H1 (cell line): ENCODE measurements around the gene SYPL1. TPM values are rescaled to one million over a fixed set of nuclear protein-coding genes. Genes with fewer than 3 reads are reported as not detected.

Experiments
- CTCF ChIA-PET: fragments of 300-600 bp; sonication (Branson Sonifier 250); formaldehyde crosslinking; loops from one replicate; lab custom pipeline; 2021; ENCODE audit not compliant: partially characterized antibody; lab: Charles Lee
- POLR2A ChIA-PET: fragments of 300-600 bp; sonication (Branson Sonifier 250); formaldehyde crosslinking; loops from one replicate; lab custom pipeline; 2021; ENCODE audit warnings: inconsistent platforms; ENCODE audit not compliant: partially characterized antibody; lab: Charles Lee
- DNase-seq, 2 experiments: peaks; one replicate each; pipeline versions ENCODE4 v3.0.0 to v3.0.0-alpha.2; 2010 to 2022; ENCODE audit warnings: low spot score in 2 of 2, low read depth in 1 of 2, mixed read lengths in 1 of 2
- FAIRE-seq: peaks from 2 replicates; lab custom pipeline; 2011; peaks lifted over from hg19 to GRCh38; lab: Jason Lieb, UNC
- H2AFZ ChIP-seq: 2 replicates; pipeline ENCODE4 v1.8.1; 2012; ENCODE audit warnings: low read length, inconsistent platforms
- H2AK5ac ChIP-seq: 2 replicates; pipeline ENCODE4 v1.6.1; 2013; ENCODE audit warnings: low read depth, low read length
- H2BK120ac ChIP-seq: replicated peaks from 2 replicates; pipeline ENCODE3; 2013; ENCODE audit warnings: low read depth, low read length, inconsistent platforms
- H2BK12ac ChIP-seq: 2 replicates; pipeline ENCODE4 v1.6.1; 2013; ENCODE audit warnings: low read depth, low read length
- H2BK15ac ChIP-seq: 2 replicates; pipeline ENCODE4 v1.6.1; 2013; ENCODE audit warnings: low read length
- H2BK20ac ChIP-seq: 2 replicates; pipeline ENCODE4 v1.6.1; 2013; ENCODE audit warnings: low read length
- H2BK5ac ChIP-seq: 2 replicates; pipeline ENCODE4 v1.6.1; 2013; ENCODE audit warnings: low read depth, low read length
- H3K14ac ChIP-seq: 2 replicates; pipeline ENCODE4 v1.6.1; 2013; ENCODE audit warnings: inconsistent platforms; ENCODE audit not compliant: insufficient read length
- H3K18ac ChIP-seq: 2 replicates; pipeline ENCODE4 v1.6.1; 2013; ENCODE audit warnings: low read length; ENCODE audit errors: extremely low read depth
- H3K23ac ChIP-seq: 2 replicates; pipeline ENCODE4 v1.6.1; 2013; ENCODE audit warnings: inconsistent platforms; ENCODE audit not compliant: insufficient read length
- H3K23me2 ChIP-seq: 2 replicates; pipeline ENCODE4 v1.6.1; 2013; ENCODE audit warnings: low read depth, low read length
- H3K27ac ChIP-seq: 2 replicates; pipeline ENCODE4 v1.6.1; 2011; ENCODE audit warnings: low read depth, low read length, inconsistent platforms
- H3K27me3 ChIP-seq, 4 experiments: replicated peaks in 1 of 4; 1 replicate in 1 of 4; 2 replicates in 3 of 4; pipeline versions ENCODE4 v1.6.1 to v1.8.1; 2011 to 2013; ENCODE audit warnings: low read length in 3 of 4, mild to moderate bottlenecking in 3 of 4, inconsistent platforms in 2 of 4, mixed read lengths in 2 of 4, moderate library complexity in 1 of 4; ENCODE audit not compliant: control insufficient read depth in 3 of 4, insufficient read depth in 3 of 4; ENCODE audit errors: extremely low read depth in 1 of 4
- H3K36me3 ChIP-seq, 4 experiments: 2 replicates each; pipeline versions ENCODE4 v1.6.1 to v1.8.1; 2011 to 2013; ENCODE audit warnings: mild to moderate bottlenecking in 4 of 4, low read length in 3 of 4, moderate library complexity in 2 of 4, control low read depth in 1 of 4, inconsistent platforms in 1 of 4; ENCODE audit not compliant: insufficient read depth in 4 of 4, control insufficient read depth in 2 of 4
- H3K4ac ChIP-seq: replicated peaks from 2 replicates; pipeline ENCODE3; 2013; ENCODE audit warnings: low read length, low read depth, mixed read lengths, inconsistent platforms; ENCODE audit not compliant: insufficient read length
- H3K4me1 ChIP-seq, 4 experiments: replicated peaks in 1 of 4; 1 replicate in 1 of 4; 2 replicates in 3 of 4; pipeline versions ENCODE4 v1.6.1 to v1.8.1; 2011 to 2013; ENCODE audit warnings: low read length in 3 of 4, inconsistent platforms in 2 of 4, mixed read lengths in 1 of 4; ENCODE audit not compliant: insufficient read depth in 4 of 4, control insufficient read depth in 3 of 4
- H3K4me2 ChIP-seq, 2 experiments: 2 replicates each; pipeline versions ENCODE4 v1.6.1 to v1.8.1; 2011 to 2013; ENCODE audit warnings: low read depth in 2 of 2, low read length in 2 of 2, control low read depth in 1 of 2, inconsistent platforms in 1 of 2, mild to moderate bottlenecking in 1 of 2; ENCODE audit not compliant: insufficient read depth in 1 of 2
- H3K4me3 ChIP-seq, 4 experiments: fragments of 200-600, 300-600 bp in 1 of 4; sonication (generic), shearing (Covaris generic), sonication (Bioruptor Twin) in 1 of 4; 2 replicates each; pipeline versions ENCODE4 v1.5.1 to v1.8.1; 2011 to 2016; ENCODE audit warnings: low read length in 4 of 4, low read depth in 3 of 4, control low read depth in 2 of 4, inconsistent platforms in 2 of 4, mild to moderate bottlenecking in 2 of 4, mixed read lengths in 1 of 4, moderate library complexity in 1 of 4; ENCODE audit not compliant: insufficient read depth in 2 of 4; ENCODE audit errors: extremely low read depth in 1 of 4
- H3K56ac ChIP-seq: replicated peaks from 2 replicates; pipeline ENCODE3; 2013; ENCODE audit warnings: low read depth, mild to moderate bottlenecking, mixed read lengths, low read length, inconsistent platforms; ENCODE audit not compliant: insufficient read length
- H3K79me1 ChIP-seq: 2 replicates; pipeline ENCODE4 v1.6.1; 2013; ENCODE audit warnings: low read depth, low read length, control low read depth
- H3K79me2 ChIP-seq, 2 experiments: 2 replicates each; pipeline versions ENCODE4 v1.6.1 to v1.8.1; 2012 to 2013; ENCODE audit warnings: low read length in 2 of 2, mild to moderate bottlenecking in 2 of 2, inconsistent platforms in 1 of 2; ENCODE audit not compliant: insufficient read depth in 2 of 2, control insufficient read depth in 1 of 2
- H3K9ac ChIP-seq, 4 experiments: replicated peaks in 1 of 4; 1 replicate in 1 of 4; 2 replicates in 3 of 4; pipeline versions ENCODE4 v1.6.1 to v1.8.1; 2011 to 2013; ENCODE audit warnings: low read depth in 3 of 4, low read length in 3 of 4, control low read depth in 2 of 4, mild to moderate bottlenecking in 2 of 4, moderate library complexity in 2 of 4, inconsistent platforms in 1 of 4; ENCODE audit errors: extremely low read depth in 1 of 4
- H3K9me3 ChIP-seq, 2 experiments: 2 replicates each; pipeline versions ENCODE4 v1.6.1 to v1.8.1; 2012 to 2013; ENCODE audit warnings: mild to moderate bottlenecking in 2 of 2, moderate library complexity in 2 of 2, control low read depth in 1 of 2, inconsistent platforms in 1 of 2, low read depth in 1 of 2, low read length in 1 of 2, mixed read lengths in 1 of 2; ENCODE audit not compliant: insufficient read depth in 2 of 2
- H4K20me1 ChIP-seq, 2 experiments: replicated peaks in 1 of 2; 2 replicates each; pipeline versions ENCODE3 to v1.8.1; 2011 to 2013; ENCODE audit warnings: inconsistent platforms in 2 of 2, low read length in 2 of 2, mild to moderate bottlenecking in 1 of 2; ENCODE audit not compliant: insufficient read depth in 2 of 2, control insufficient read depth in 1 of 2
- H4K5ac ChIP-seq: 2 replicates; pipeline ENCODE4 v1.6.1; 2013; ENCODE audit warnings: low read length, low read depth, mixed read lengths, inconsistent platforms; ENCODE audit not compliant: insufficient read length
- H4K8ac ChIP-seq: 2 replicates; pipeline ENCODE4 v1.8.0; 2013; ENCODE audit warnings: mild to moderate bottlenecking, moderate library complexity, low read length, inconsistent platforms; ENCODE audit not compliant: insufficient read depth; ENCODE audit errors: extremely low read depth
- H4K91ac ChIP-seq: replicated peaks from 2 replicates; pipeline ENCODE3; 2013; ENCODE audit warnings: low read length, mixed read lengths, inconsistent platforms; ENCODE audit not compliant: insufficient read length
- ASH2L ChIP-seq: fragments of 200-600, 300-600 bp; sonication (generic); IDR thresholded peaks from one replicate; pipeline ENCODE4 v1.7.1; 2017; ENCODE audit warnings: low read length
- BCL11A ChIP-seq, 2 experiments: IDR thresholded peaks; one replicate each; pipeline ENCODE4 v1.6.1; 2011; ENCODE audit warnings: low read depth in 2 of 2, low read length in 2 of 2, mild to moderate bottlenecking in 2 of 2
- CHD2 ChIP-seq: IDR thresholded peaks from 2 replicates; pipeline ENCODE4 v1.6.1; 2012; ENCODE audit warnings: low read length, improper control_type of control experiment
- FOSL1 ChIP-seq: IDR thresholded peaks from 2 replicates; pipeline ENCODE4 v1.6.1; 2011; ENCODE audit warnings: mild to moderate bottlenecking, low read depth, low read length, moderate library complexity; ENCODE audit not compliant: insufficient read depth
- PHF8 ChIP-seq: fragments of 200-600 bp; sonication (generic); conservative IDR thresholded peaks from 2 replicates; pipeline ENCODE4 v1.7.1; 2012; ENCODE audit warnings: low read depth, mild to moderate bottlenecking, inconsistent platforms, low read length, moderate library complexity
- POU5F1 ChIP-seq: IDR thresholded peaks from 2 replicates; pipeline ENCODE4 v1.6.1; 2011; ENCODE audit warnings: low read depth, mild to moderate bottlenecking, low read length, moderate library complexity
- WGBS, 2 experiments: shearing (Covaris generic) in 1 of 2; methylation state at CpG; one replicate each; pipeline versions ENCODE4 v1.1.6 to v1.1.7; 2013 to 2015; ENCODE audit warnings: low lambda C conversion rate in 2 of 2, mixed read lengths in 2 of 2, inconsistent platforms in 1 of 2, low coverage in 1 of 2, missing lambda C conversion rate in 1 of 2; ENCODE audit not compliant: insufficient replicate concordance in 2 of 2, insufficient coverage in 1 of 2, insufficient read length in 1 of 2; ENCODE audit errors: extremely low coverage in 1 of 2, missing lambda C conversion rate in 1 of 2; 5-methylcytosine and 5-hydroxymethylcytosine counted together
- polyA plus RNA-seq, 7 experiments: library from polyadenylated mRNA; depleted of rRNA in 3 of 7; stranded (reverse) in 5 of 7; unstranded in 2 of 7; fragments of >200 nt in 5 of 7; fragments of 200-250 nt in 2 of 7; gene quantifications; 1 replicate in 5 of 7; 2 replicates in 1 of 7; 4 replicates in 1 of 7; pipeline versions ENCODE4 v1.2.1 to v1.2.3, GENCODE V29; 2011 to 2013; ENCODE audit warnings: missing spikeins in 2 of 7, mixed read lengths in 2 of 7
- total RNA-seq: library from RNA; stranded (reverse); fragmentation: NEBNext Ultra II Directional; extraction: Animal tissue kit (Norgen Biotek cat#: 25700); gene quantifications from 2 replicates; pipeline ENCODE4 v1.2.1, GENCODE V29; 2021
- TF ChIP-seq, protein P1 (sequence below): IDR thresholded peaks from 2 replicates; pipeline ENCODE4 v1.6.1; 2012; ENCODE audit warnings: inconsistent platforms

Gene SYPL1
- total and polyA plus RNA-seq, 2 of the 8 experiments (the other 6 are each of a cell fraction or from before 2014, with no cell fraction given): 44.9 to 57.7 TPM

DNA sequence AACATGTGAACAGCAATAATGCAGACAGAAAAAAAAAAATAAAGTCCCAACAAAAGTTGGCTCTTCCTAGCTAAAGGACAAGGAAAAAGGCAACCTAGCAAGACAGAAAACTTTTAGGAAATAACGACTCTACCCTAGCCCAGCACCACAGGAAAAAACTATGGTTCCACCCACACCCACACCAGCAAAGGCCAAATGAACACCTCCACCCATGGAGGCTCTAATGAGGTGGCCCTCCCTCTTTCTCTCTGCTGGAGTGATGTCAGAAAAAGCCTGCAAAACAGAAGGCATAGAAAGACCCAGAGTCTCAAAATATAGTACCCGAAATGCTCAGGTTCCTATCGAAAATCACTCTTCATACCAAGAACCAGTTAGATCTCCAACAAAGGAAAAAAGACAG is 28.4 kb downstream of the SYPL1 start:
- H4K91ac ChIP-seq: no peak overlapping the region
- H2BK12ac ChIP-seq: no peak overlapping the region
- no peak for FAIRE-seq
- H3K56ac ChIP-seq: no peak overlapping the region
- H3K9ac ChIP-seq: no peak overlapping the region
- no peak overlapping the region for H3K27ac ChIP-seq
- H3K4me3 ChIP-seq: no peak overlapping the region
- no peaks in the 10 kb centered on the region for H4K20me1 ChIP-seq
- no peaks in the 10 kb centered on the region for H3K79me1 ChIP-seq
- H4K8ac ChIP-seq: no peak overlapping the region
- TF ChIP-seq PHF8 (no peak), BCL11A (IDR thresholded peaks at IDR 0.05; ENCODE audit: low read depth in 2 of 2, low read length in 2 of 2) (no peak), CHD2 (no peak), POU5F1 (no peak), ASH2L (no peak), FOSL1 (no peak)
- TF ChIP-seq, protein P1, sequence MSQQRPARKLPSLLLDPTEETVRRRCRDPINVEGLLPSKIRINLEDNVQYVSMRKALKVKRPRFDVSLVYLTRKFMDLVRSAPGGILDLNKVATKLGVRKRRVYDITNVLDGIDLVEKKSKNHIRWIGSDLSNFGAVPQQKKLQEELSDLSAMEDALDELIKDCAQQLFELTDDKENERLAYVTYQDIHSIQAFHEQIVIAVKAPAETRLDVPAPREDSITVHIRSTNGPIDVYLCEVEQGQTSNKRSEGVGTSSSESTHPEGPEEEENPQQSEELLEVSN: no peak
- H3K36me3 ChIP-seq: no peaks in the 10 kb centered on the region
- H3K4me2 ChIP-seq: no peak overlapping the region
- no peak overlapping the region for H2AK5ac ChIP-seq
- H3K4me1 ChIP-seq: no peaks in the 10 kb centered on the region
- WGBS, 2 experiments: 81% methylated on average over 3 of the region's 3 CpGs; no CpG with 5 or more reads in 1 of the 2 experiments
- no peak overlapping the region for H3K4ac ChIP-seq
- H2BK15ac ChIP-seq: no peak overlapping the region
- POLR2A ChIA-PET: interaction anchor here (1.2 to 3.8 kb wide), 2 partner anchors 11 to 28 kb away, joined by 6 to 15 read pairs; partner anchors contain the start of gene SYPL1
- H2BK5ac ChIP-seq: no peak overlapping the region
- H3K14ac ChIP-seq: no peak overlapping the region
- H3K23ac ChIP-seq: no peak overlapping the region
- H3K23me2 ChIP-seq: no peaks in the 10 kb centered on the region
- CTCF ChIA-PET: interaction anchor here (1.0 to 2.9 kb wide), 6 partner anchors 10 to 72 kb away, joined by 3 to 13 read pairs (median 4); no protein-coding TSS in a partner anchor
- no peak overlapping the region for H4K5ac ChIP-seq
- no peaks in the 10 kb centered on the region for H3K27me3 ChIP-seq
- H3K79me2 ChIP-seq: no peaks in the 10 kb centered on the region
- H2BK120ac ChIP-seq: no peak overlapping the region
- no peak overlapping the region for H3K18ac ChIP-seq
- no peaks in the 10 kb centered on the region for H3K9me3 ChIP-seq
- H2AFZ ChIP-seq: no peak overlapping the region
- no peak for DNase-seq
- H2BK20ac ChIP-seq: no peak overlapping the region
